H1 (cell line): Measurements from ENCODE around the gene MAPK1. TPM values are rescaled to one million over a fixed set of nuclear protein-coding genes. Genes with fewer than 3 reads are reported as not detected.

Experiments used
- CTCF ChIA-PET: fragments of 300-600 bp; sonication (Branson Sonifier 250); formaldehyde crosslinking; loops from one replicate; lab custom pipeline; 2021; ENCODE audit not compliant: partially characterized antibody; lab: Charles Lee
- POLR2A ChIA-PET: fragments of 300-600 bp; sonication (Branson Sonifier 250); formaldehyde crosslinking; loops from one replicate; lab custom pipeline; 2021; ENCODE audit warnings: inconsistent platforms; ENCODE audit not compliant: partially characterized antibody; lab: Charles Lee
- DNase-seq, 2 experiments: peaks; one replicate each; pipeline versions ENCODE4 v3.0.0 to v3.0.0-alpha.2; 2010 to 2022; ENCODE audit warnings: low spot score in 2 of 2, low read depth in 1 of 2, mixed read lengths in 1 of 2
- FAIRE-seq: peaks from 2 replicates; lab custom pipeline; 2011; peaks lifted over from hg19 to GRCh38; lab: Jason Lieb, UNC
- H2AFZ ChIP-seq: 2 replicates; pipeline ENCODE4 v1.8.1; 2012; ENCODE audit warnings: low read length, inconsistent platforms
- H2AK5ac ChIP-seq: 2 replicates; pipeline ENCODE4 v1.6.1; 2013; ENCODE audit warnings: low read depth, low read length
- H2BK120ac ChIP-seq: replicated peaks from 2 replicates; pipeline ENCODE3; 2013; ENCODE audit warnings: low read depth, low read length, inconsistent platforms
- H2BK12ac ChIP-seq: 2 replicates; pipeline ENCODE4 v1.6.1; 2013; ENCODE audit warnings: low read depth, low read length
- H2BK15ac ChIP-seq: 2 replicates; pipeline ENCODE4 v1.6.1; 2013; ENCODE audit warnings: low read length
- H2BK20ac ChIP-seq: 2 replicates; pipeline ENCODE4 v1.6.1; 2013; ENCODE audit warnings: low read length
- H2BK5ac ChIP-seq: 2 replicates; pipeline ENCODE4 v1.6.1; 2013; ENCODE audit warnings: low read depth, low read length
- H3K14ac ChIP-seq: 2 replicates; pipeline ENCODE4 v1.6.1; 2013; ENCODE audit warnings: inconsistent platforms; ENCODE audit not compliant: insufficient read length
- H3K18ac ChIP-seq: 2 replicates; pipeline ENCODE4 v1.6.1; 2013; ENCODE audit warnings: low read length; ENCODE audit errors: extremely low read depth
- H3K23ac ChIP-seq: 2 replicates; pipeline ENCODE4 v1.6.1; 2013; ENCODE audit warnings: inconsistent platforms; ENCODE audit not compliant: insufficient read length
- H3K23me2 ChIP-seq: 2 replicates; pipeline ENCODE4 v1.6.1; 2013; ENCODE audit warnings: low read depth, low read length
- H3K27ac ChIP-seq: 2 replicates; pipeline ENCODE4 v1.6.1; 2011; ENCODE audit warnings: low read depth, low read length, inconsistent platforms
- H3K27me3 ChIP-seq, 4 experiments: replicated peaks in 1 of 4; 1 replicate in 1 of 4; 2 replicates in 3 of 4; pipeline versions ENCODE4 v1.6.1 to v1.8.1; 2011 to 2013; ENCODE audit warnings: low read length in 3 of 4, mild to moderate bottlenecking in 3 of 4, inconsistent platforms in 2 of 4, mixed read lengths in 2 of 4, moderate library complexity in 1 of 4; ENCODE audit not compliant: control insufficient read depth in 3 of 4, insufficient read depth in 3 of 4; ENCODE audit errors: extremely low read depth in 1 of 4
- H3K36me3 ChIP-seq, 4 experiments: 2 replicates each; pipeline versions ENCODE4 v1.6.1 to v1.8.1; 2011 to 2013; ENCODE audit warnings: mild to moderate bottlenecking in 4 of 4, low read length in 3 of 4, moderate library complexity in 2 of 4, control low read depth in 1 of 4, inconsistent platforms in 1 of 4; ENCODE audit not compliant: insufficient read depth in 4 of 4, control insufficient read depth in 2 of 4
- H3K4ac ChIP-seq: replicated peaks from 2 replicates; pipeline ENCODE3; 2013; ENCODE audit warnings: low read length, low read depth, mixed read lengths, inconsistent platforms; ENCODE audit not compliant: insufficient read length
- H3K4me1 ChIP-seq, 4 experiments: replicated peaks in 1 of 4; 1 replicate in 1 of 4; 2 replicates in 3 of 4; pipeline versions ENCODE4 v1.6.1 to v1.8.1; 2011 to 2013; ENCODE audit warnings: low read length in 3 of 4, inconsistent platforms in 2 of 4, mixed read lengths in 1 of 4; ENCODE audit not compliant: insufficient read depth in 4 of 4, control insufficient read depth in 3 of 4
- H3K4me2 ChIP-seq, 2 experiments: 2 replicates each; pipeline versions ENCODE4 v1.6.1 to v1.8.1; 2011 to 2013; ENCODE audit warnings: low read depth in 2 of 2, low read length in 2 of 2, control low read depth in 1 of 2, inconsistent platforms in 1 of 2, mild to moderate bottlenecking in 1 of 2; ENCODE audit not compliant: insufficient read depth in 1 of 2
- H3K4me3 ChIP-seq, 4 experiments: fragments of 200-600, 300-600 bp in 1 of 4; sonication (generic), shearing (Covaris generic), sonication (Bioruptor Twin) in 1 of 4; 2 replicates each; pipeline versions ENCODE4 v1.5.1 to v1.8.1; 2011 to 2016; ENCODE audit warnings: low read length in 4 of 4, low read depth in 3 of 4, control low read depth in 2 of 4, inconsistent platforms in 2 of 4, mild to moderate bottlenecking in 2 of 4, mixed read lengths in 1 of 4, moderate library complexity in 1 of 4; ENCODE audit not compliant: insufficient read depth in 2 of 4; ENCODE audit errors: extremely low read depth in 1 of 4
- H3K56ac ChIP-seq: replicated peaks from 2 replicates; pipeline ENCODE3; 2013; ENCODE audit warnings: low read depth, mild to moderate bottlenecking, mixed read lengths, low read length, inconsistent platforms; ENCODE audit not compliant: insufficient read length
- H3K79me1 ChIP-seq: 2 replicates; pipeline ENCODE4 v1.6.1; 2013; ENCODE audit warnings: low read depth, low read length, control low read depth
- H3K79me2 ChIP-seq, 2 experiments: 2 replicates each; pipeline versions ENCODE4 v1.6.1 to v1.8.1; 2012 to 2013; ENCODE audit warnings: low read length in 2 of 2, mild to moderate bottlenecking in 2 of 2, inconsistent platforms in 1 of 2; ENCODE audit not compliant: insufficient read depth in 2 of 2, control insufficient read depth in 1 of 2
- H3K9ac ChIP-seq, 4 experiments: replicated peaks in 1 of 4; 1 replicate in 1 of 4; 2 replicates in 3 of 4; pipeline versions ENCODE4 v1.6.1 to v1.8.1; 2011 to 2013; ENCODE audit warnings: low read depth in 3 of 4, low read length in 3 of 4, control low read depth in 2 of 4, mild to moderate bottlenecking in 2 of 4, moderate library complexity in 2 of 4, inconsistent platforms in 1 of 4; ENCODE audit errors: extremely low read depth in 1 of 4
- H3K9me3 ChIP-seq, 2 experiments: 2 replicates each; pipeline versions ENCODE4 v1.6.1 to v1.8.1; 2012 to 2013; ENCODE audit warnings: mild to moderate bottlenecking in 2 of 2, moderate library complexity in 2 of 2, control low read depth in 1 of 2, inconsistent platforms in 1 of 2, low read depth in 1 of 2, low read length in 1 of 2, mixed read lengths in 1 of 2; ENCODE audit not compliant: insufficient read depth in 2 of 2
- H4K20me1 ChIP-seq, 2 experiments: replicated peaks in 1 of 2; 2 replicates each; pipeline versions ENCODE3 to v1.8.1; 2011 to 2013; ENCODE audit warnings: inconsistent platforms in 2 of 2, low read length in 2 of 2, mild to moderate bottlenecking in 1 of 2; ENCODE audit not compliant: insufficient read depth in 2 of 2, control insufficient read depth in 1 of 2
- H4K5ac ChIP-seq: 2 replicates; pipeline ENCODE4 v1.6.1; 2013; ENCODE audit warnings: low read length, low read depth, mixed read lengths, inconsistent platforms; ENCODE audit not compliant: insufficient read length
- H4K8ac ChIP-seq: 2 replicates; pipeline ENCODE4 v1.8.0; 2013; ENCODE audit warnings: mild to moderate bottlenecking, moderate library complexity, low read length, inconsistent platforms; ENCODE audit not compliant: insufficient read depth; ENCODE audit errors: extremely low read depth
- H4K91ac ChIP-seq: replicated peaks from 2 replicates; pipeline ENCODE3; 2013; ENCODE audit warnings: low read length, mixed read lengths, inconsistent platforms; ENCODE audit not compliant: insufficient read length
- KDM1A ChIP-seq: fragments of 200-600, 300-600 bp; sonication (generic); IDR thresholded peaks from 2 replicates; pipeline ENCODE4 v1.7.1; 2016; ENCODE audit warnings: mild to moderate bottlenecking, low read length, borderline replicate concordance
- RFX5 ChIP-seq: IDR thresholded peaks from 2 replicates; pipeline ENCODE4 v1.6.1; 2011; ENCODE audit warnings: low read depth, low read length, improper control_type of control experiment, borderline replicate concordance
- YY1 ChIP-seq: IDR thresholded peaks from 2 replicates; pipeline ENCODE4 v1.6.1; 2011; ENCODE audit warnings: low read depth, mild to moderate bottlenecking, low read length
- WGBS, 2 experiments: shearing (Covaris generic) in 1 of 2; methylation state at CpG; one replicate each; pipeline versions ENCODE4 v1.1.6 to v1.1.7; 2013 to 2015; ENCODE audit warnings: low lambda C conversion rate in 2 of 2, mixed read lengths in 2 of 2, inconsistent platforms in 1 of 2, low coverage in 1 of 2, missing lambda C conversion rate in 1 of 2; ENCODE audit not compliant: insufficient replicate concordance in 2 of 2, insufficient coverage in 1 of 2, insufficient read length in 1 of 2; ENCODE audit errors: extremely low coverage in 1 of 2, missing lambda C conversion rate in 1 of 2; 5-methylcytosine and 5-hydroxymethylcytosine counted together
- polyA plus RNA-seq, 7 experiments: library from polyadenylated mRNA; depleted of rRNA in 3 of 7; stranded (reverse) in 5 of 7; unstranded in 2 of 7; fragments of >200 nt in 5 of 7; fragments of 200-250 nt in 2 of 7; gene quantifications; 1 replicate in 5 of 7; 2 replicates in 1 of 7; 4 replicates in 1 of 7; pipeline versions ENCODE4 v1.2.1 to v1.2.3, GENCODE V29; 2011 to 2013; ENCODE audit warnings: missing spikeins in 2 of 7, mixed read lengths in 2 of 7
- total RNA-seq: library from RNA; stranded (reverse); fragmentation: NEBNext Ultra II Directional; extraction: Animal tissue kit (Norgen Biotek cat#: 25700); gene quantifications from 2 replicates; pipeline ENCODE4 v1.2.1, GENCODE V29; 2021

Gene MAPK1
- total and polyA plus RNA-seq, 2 of the 8 experiments (the other 6 are each of a cell fraction or from before 2014, with no cell fraction given), result 28.1 to 101 TPM

GRCh38 chr22:21761994-21762680 is 105.3 kb downstream of the MAPK1 start:
- no peaks in the 10 kb centered on the region for H3K27me3 ChIP-seq
- H3K36me3 ChIP-seq, result peaks cover 23 to 60% (median 41%) of the 10 kb centered on the region in 4 experiments
- no peak overlapping the region for H2BK5ac ChIP-seq
- no peak overlapping the region for H2BK20ac ChIP-seq
- H2BK15ac ChIP-seq, result no peak overlapping the region
- no peak overlapping the region for H3K14ac ChIP-seq
- no peaks in the 10 kb centered on the region for H3K9me3 ChIP-seq
- H3K4me2 ChIP-seq, result no peak overlapping the region
- no peak for DNase-seq
- POLR2A ChIA-PET, result no interaction called here
- CTCF ChIA-PET, result interaction anchor here (0.9 to 2.8 kb wide), 5 partner anchors 9 to 185 kb away, joined by 4 to 11 read pairs (median 4); no protein-coding TSS in a partner anchor
- H3K4me3 ChIP-seq, result no peak overlapping the region
- H3K27ac ChIP-seq, result no peak overlapping the region
- H2BK12ac ChIP-seq, result no peak overlapping the region
- no peak overlapping the region for H2BK120ac ChIP-seq
- no peak overlapping the region for H4K8ac ChIP-seq
- no peak overlapping the region for H3K56ac ChIP-seq
- no peak overlapping the region for H3K18ac ChIP-seq
- 95% methylated on average over 15 of the region's 15 CpGs; no CpG with 5 or more reads in 1 of the 2 experiments for WGBS, 2 experiments
- no peak overlapping the region for H3K4ac ChIP-seq
- H3K79me1 ChIP-seq, result no peaks in the 10 kb centered on the region; the same call in 1 of the 2 replicates
- peaks cover 4 to 7% of the 10 kb centered on the region in 2 experiments for H4K20me1 ChIP-seq
- H3K79me2 ChIP-seq, result no peaks in the 10 kb centered on the region
- no peak for TF ChIP-seq KDM1A
- no peak for TF ChIP-seq RFX5
- no peak for TF ChIP-seq YY1
- TF ChIP-seq, all 59 proteins: peak for 0
- FAIRE-seq, result no peak
- no peak overlapping the region for H2AFZ ChIP-seq
- no peak overlapping the region for H4K91ac ChIP-seq
- no peaks in the 10 kb centered on the region for H3K4me1 ChIP-seq
- H3K23me2 ChIP-seq, result no peaks in the 10 kb centered on the region
- no peak overlapping the region for H2AK5ac ChIP-seq
- no peak overlapping the region for H4K5ac ChIP-seq
- no peak overlapping the region for H3K23ac ChIP-seq
- H3K9ac ChIP-seq, result no peak overlapping the region
